ENCODE results near the gene SLC13A3.

DNA sequence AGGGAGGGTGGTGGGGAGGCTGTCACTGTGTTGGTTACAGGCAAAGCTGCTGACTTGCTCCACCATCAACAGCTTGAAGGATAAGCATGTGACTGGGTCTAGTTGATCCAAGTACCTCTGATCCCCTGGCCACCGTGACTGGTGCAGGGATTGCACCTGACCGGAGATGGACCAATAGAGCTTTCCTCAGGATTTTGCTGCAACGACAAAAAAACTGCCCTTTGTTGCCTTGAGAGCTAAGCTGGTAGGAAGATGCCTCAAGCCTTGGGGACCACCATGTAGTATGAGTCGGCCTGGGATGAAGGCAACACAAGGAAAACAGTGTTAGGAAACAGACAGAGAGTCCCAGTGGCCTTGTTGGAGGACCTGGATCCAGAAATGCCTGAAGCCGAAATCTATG lies 102.6 kb downstream of the SLC13A3 start:
- TF ChIP-seq, protein P1, sequence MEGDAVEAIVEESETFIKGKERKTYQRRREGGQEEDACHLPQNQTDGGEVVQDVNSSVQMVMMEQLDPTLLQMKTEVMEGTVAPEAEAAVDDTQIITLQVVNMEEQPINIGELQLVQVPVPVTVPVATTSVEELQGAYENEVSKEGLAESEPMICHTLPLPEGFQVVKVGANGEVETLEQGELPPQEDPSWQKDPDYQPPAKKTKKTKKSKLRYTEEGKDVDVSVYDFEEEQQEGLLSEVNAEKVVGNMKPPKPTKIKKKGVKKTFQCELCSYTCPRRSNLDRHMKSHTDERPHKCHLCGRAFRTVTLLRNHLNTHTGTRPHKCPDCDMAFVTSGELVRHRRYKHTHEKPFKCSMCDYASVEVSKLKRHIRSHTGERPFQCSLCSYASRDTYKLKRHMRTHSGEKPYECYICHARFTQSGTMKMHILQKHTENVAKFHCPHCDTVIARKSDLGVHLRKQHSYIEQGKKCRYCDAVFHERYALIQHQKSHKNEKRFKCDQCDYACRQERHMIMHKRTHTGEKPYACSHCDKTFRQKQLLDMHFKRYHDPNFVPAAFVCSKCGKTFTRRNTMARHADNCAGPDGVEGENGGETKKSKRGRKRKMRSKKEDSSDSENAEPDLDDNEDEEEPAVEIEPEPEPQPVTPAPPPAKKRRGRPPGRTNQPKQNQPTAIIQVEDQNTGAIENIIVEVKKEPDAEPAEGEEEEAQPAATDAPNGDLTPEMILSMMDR (conservative IDR thresholded peaks at IDR 0.05), result no peak
- TF ChIP-seq EZH2 (IDR thresholded peaks at IDR 0.05; ENCODE audit: low read depth), result no peak

All from PC-9 (cell line).